OCI-LY1 (cell line): ENCODE measurements around the gene STK38L.

ENCODE experiments used
- H2AFZ ChIP-seq: fragments of 200-600 bp; sonication (generic), shearing (Covaris generic); 2 replicates; pipeline ENCODE4 v1.6.0; 2014; ENCODE audit warnings: antibody characterized with exemption, mild to moderate bottlenecking, low read length
- H3F3A ChIP-seq: fragments of 200-600 bp; sonication (generic), shearing (Covaris generic); 2 replicates; pipeline ENCODE4 v1.6.0; 2014; ENCODE audit warnings: mild to moderate bottlenecking, antibody characterized with exemption, low read length, moderate library complexity; ENCODE audit not compliant: insufficient read depth
- H3K27ac ChIP-seq: fragments of 200-600 bp; sonication (generic); 2 replicates; pipeline ENCODE4 v1.5.1; 2014; ENCODE audit warnings: low read length, mixed run types, mild to moderate bottlenecking, low read depth; ENCODE audit not compliant: poor library complexity, severe bottlenecking
- H3K27me3 ChIP-seq: fragments of 200-600 bp; sonication (generic); 2 replicates; pipeline ENCODE4 v1.6.0; 2014; ENCODE audit warnings: antibody characterized with exemption, mild to moderate bottlenecking, low read length, moderate library complexity; ENCODE audit not compliant: insufficient read depth
- H3K36me3 ChIP-seq: fragments of 200-600 bp; sonication (generic); 2 replicates; pipeline ENCODE4 v1.6.1; 2014; ENCODE audit warnings: mild to moderate bottlenecking, antibody characterized with exemption, low read length, moderate library complexity, mixed read lengths; ENCODE audit not compliant: insufficient read depth
- H3K4me1 ChIP-seq: fragments of 200-600 bp; sonication (generic); 2 replicates; pipeline ENCODE4 v1.5.1; 2014; ENCODE audit warnings: mild to moderate bottlenecking, low read length, moderate library complexity; ENCODE audit not compliant: insufficient read depth, severe bottlenecking
- H3K4me2 ChIP-seq: fragments of 200-600 bp; sonication (generic), shearing (Covaris generic); 2 replicates; pipeline ENCODE4 v1.6.1; 2014; ENCODE audit warnings: low read length
- H3K4me3 ChIP-seq: fragments of 200-600 bp; sonication (generic); 2 replicates; pipeline ENCODE4 v1.5.1; 2014; ENCODE audit warnings: low read length, low read depth, mild to moderate bottlenecking, mixed read lengths; ENCODE audit not compliant: poor library complexity, severe bottlenecking
- H3K79me2 ChIP-seq: fragments of 200-600 bp; shearing (Covaris generic); 2 replicates; pipeline ENCODE4 v1.6.1; 2016; ENCODE audit warnings: mixed run types, low read length, mixed read lengths; ENCODE audit not compliant: insufficient read depth
- H3K9ac ChIP-seq: fragments of 200-600 bp; sonication (generic), shearing (Covaris generic); 2 replicates; pipeline ENCODE4 v1.6.1; 2014; ENCODE audit warnings: mild to moderate bottlenecking, low read length, mixed read lengths
- H3K9me2 ChIP-seq: fragments of 200-600 bp; sonication (generic), shearing (Covaris generic); 2 replicates; pipeline ENCODE4 v1.6.1; 2014; ENCODE audit warnings: low read depth, mild to moderate bottlenecking, low read length, mixed read lengths
- H3K9me3 ChIP-seq: fragments of 200-600 bp; shearing (Covaris generic); 2 replicates; pipeline ENCODE4 v1.6.1; 2014; ENCODE audit warnings: low read length, mixed read lengths
- H4K20me1 ChIP-seq: fragments of 200-600 bp; sonication (generic), shearing (Covaris generic); 2 replicates; pipeline ENCODE4 v1.6.0; 2016; ENCODE audit warnings: mild to moderate bottlenecking, low read length; ENCODE audit not compliant: insufficient read depth
- EZH2 ChIP-seq: fragments of 200-600 bp; sonication (generic), shearing (Covaris generic); IDR thresholded peaks from 2 replicates; pipeline ENCODE4 v1.8.0; 2017; ENCODE audit warnings: borderline replicate concordance, mixed run types, mild to moderate bottlenecking, antibody characterized with exemption, low read length, moderate library complexity, mixed read lengths
- TF ChIP-seq, protein P1 (sequence below): fragments of 200-600 bp; sonication (generic), shearing (Covaris generic); IDR thresholded peaks from 2 replicates; pipeline ENCODE4 v1.5.1; 2017; ENCODE audit warnings: mild to moderate bottlenecking, antibody characterized with exemption, low read length, moderate library complexity, mixed read lengths

Gene STK38L

DNA sequence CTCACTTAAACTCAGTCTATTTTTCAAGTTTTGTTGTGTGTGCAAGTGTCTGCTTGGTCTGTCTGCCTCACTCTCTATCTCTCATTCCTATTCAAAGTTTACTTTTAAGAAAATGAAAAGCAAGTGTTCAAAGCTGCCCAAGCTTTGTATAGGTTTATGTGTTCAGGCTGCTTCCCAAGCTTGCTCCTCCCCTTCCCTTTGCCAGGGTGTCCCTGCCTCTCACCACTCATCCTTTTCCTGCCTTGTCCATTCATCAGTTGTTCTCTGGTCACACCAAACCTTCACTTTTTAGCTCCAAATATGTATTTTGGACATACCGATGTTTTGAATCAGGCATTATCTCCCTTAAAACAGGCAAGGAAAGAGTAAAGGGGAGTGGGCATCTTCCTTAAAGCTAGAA is 41.3 kb downstream of the STK38L start:
- no peaks in the 10 kb centered on the region for H3F3A ChIP-seq
- H3K4me2 ChIP-seq, result no peak overlapping the region
- no peaks in the 10 kb centered on the region for H3K9me2 ChIP-seq
- H3K27me3 ChIP-seq, result no peaks in the 10 kb centered on the region
- no peak for TF ChIP-seq EZH2
- TF ChIP-seq, protein P1, sequence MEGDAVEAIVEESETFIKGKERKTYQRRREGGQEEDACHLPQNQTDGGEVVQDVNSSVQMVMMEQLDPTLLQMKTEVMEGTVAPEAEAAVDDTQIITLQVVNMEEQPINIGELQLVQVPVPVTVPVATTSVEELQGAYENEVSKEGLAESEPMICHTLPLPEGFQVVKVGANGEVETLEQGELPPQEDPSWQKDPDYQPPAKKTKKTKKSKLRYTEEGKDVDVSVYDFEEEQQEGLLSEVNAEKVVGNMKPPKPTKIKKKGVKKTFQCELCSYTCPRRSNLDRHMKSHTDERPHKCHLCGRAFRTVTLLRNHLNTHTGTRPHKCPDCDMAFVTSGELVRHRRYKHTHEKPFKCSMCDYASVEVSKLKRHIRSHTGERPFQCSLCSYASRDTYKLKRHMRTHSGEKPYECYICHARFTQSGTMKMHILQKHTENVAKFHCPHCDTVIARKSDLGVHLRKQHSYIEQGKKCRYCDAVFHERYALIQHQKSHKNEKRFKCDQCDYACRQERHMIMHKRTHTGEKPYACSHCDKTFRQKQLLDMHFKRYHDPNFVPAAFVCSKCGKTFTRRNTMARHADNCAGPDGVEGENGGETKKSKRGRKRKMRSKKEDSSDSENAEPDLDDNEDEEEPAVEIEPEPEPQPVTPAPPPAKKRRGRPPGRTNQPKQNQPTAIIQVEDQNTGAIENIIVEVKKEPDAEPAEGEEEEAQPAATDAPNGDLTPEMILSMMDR, result no peak
- H3K9me3 ChIP-seq, result no peaks in the 10 kb centered on the region
- no peaks in the 10 kb centered on the region for H4K20me1 ChIP-seq
- H3K36me3 ChIP-seq, result no peaks in the 10 kb centered on the region
- H3K4me3 ChIP-seq, result no peak overlapping the region
- no peaks in the 10 kb centered on the region for H3K4me1 ChIP-seq
- no peak overlapping the region for H3K27ac ChIP-seq
- H2AFZ ChIP-seq, result no peak overlapping the region
- H3K79me2 ChIP-seq, result no peaks in the 10 kb centered on the region
- no peak overlapping the region for H3K9ac ChIP-seq

- Histone ChIP-seq H2AFZ (no peak overlapping the region), H3K27me3 (no peaks in the 10 kb centered on the region), H3K4me3 (no peak overlapping the region), H3K9ac (no peak overlapping the region), H3K4me1 (no peaks in the 10 kb centered on the region), H3K36me3 (no peaks in the 10 kb centered on the region), H3K27ac (no peak overlapping the region), H3K4me2 (no peak overlapping the region), H3K9me3 (no peaks in the 10 kb centered on the region), H4K20me1 (no peaks in the 10 kb centered on the region), H3K9me2 (no peaks in the 10 kb centered on the region), H3K79me2 (no peaks in the 10 kb centered on the region), H3F3A (no peaks in the 10 kb centered on the region)
- TF ChIP-seq, protein P1, result no peak
These were observed 45.3 kb downstream of the STK38L start for GRCh38 chr12:27289414-27289813.

GRCh38 chr12:27290501-27291168 is 46.5 kb downstream of the STK38L start:
- Histone ChIP-seq H3K9me3 (no peaks in the 10 kb centered on the region), H2AFZ (no peak overlapping the region), H3K4me2 (no peak overlapping the region), H3K4me3 (no peak overlapping the region), H3K79me2 (no peaks in the 10 kb centered on the region), H4K20me1 (no peaks in the 10 kb centered on the region), H3K36me3 (no peaks in the 10 kb centered on the region), H3K27ac (no peak overlapping the region), H3K9me2 (no peaks in the 10 kb centered on the region), H3K27me3 (no peaks in the 10 kb centered on the region), H3F3A (no peaks in the 10 kb centered on the region), H3K4me1 (no peaks in the 10 kb centered on the region), H3K9ac (no peak overlapping the region)
- TF ChIP-seq, protein P1, result no peak
- no peak for TF ChIP-seq EZH2
